Lower lobe of right lung (tissue), 2 donors: ENCODE results near the gene NBR1. TPM values are rescaled to one million over a fixed set of nuclear protein-coding genes. Genes with fewer than 3 reads are reported as not detected.

ENCODE experiments used
- ATAC-seq, 2 donors: fragments of 200-7000 bp; cut with Tn5 transposase; one replicate each; pipeline ENCODE4 v1.9.1; 2020 to 2022; ENCODE audit warnings: mild to moderate bottlenecking in 2 of 2, moderate library complexity in 2 of 2
- DNase-seq: peaks from one replicate; pipeline ENCODE4 v3.0.0-alpha.2; 2020
- H3K27ac ChIP-seq: fragments of 200-600 bp; one replicate; pipeline ENCODE4 v1.8.0; 2022
- H3K27me3 ChIP-seq: fragments of 200-600 bp; one replicate; pipeline ENCODE4 v1.8.0; 2022; ENCODE audit warnings: low read depth
- H3K36me3 ChIP-seq: fragments of 200-600 bp; one replicate; pipeline ENCODE4 v1.8.0; 2022; ENCODE audit warnings: mild to moderate bottlenecking
- H3K4me1 ChIP-seq: fragments of 200-600 bp; one replicate; pipeline ENCODE4 v1.8.0; 2022
- H3K4me3 ChIP-seq: fragments of 200-600 bp; one replicate; pipeline ENCODE4 v1.8.0; 2022; ENCODE audit warnings: mild to moderate bottlenecking
- H3K9me3 ChIP-seq: fragments of 200-600 bp; one replicate; pipeline ENCODE4 v1.8.0; 2022
- intact Hi-C: fragments of 100-400 bp; cut with DNase I; formaldehyde crosslinking; loops from one replicate; pipeline ENCODE4 v1.11.0; 2022
- total RNA-seq: library from RNA; stranded (reverse); fragmentation: NEBNext Ultra II Directional; extraction: Animal tissue kit (Norgen Biotek cat#: 25700); gene quantifications from one replicate; pipeline ENCODE4 v1.2.1, GENCODE V29; 2021
- TF ChIP-seq, protein P1 (sequence below): fragments of 200-600 bp; IDR thresholded peaks from one replicate; pipeline ENCODE4 v1.8.0; 2022; ENCODE audit warnings: antibody characterized with exemption, mild to moderate bottlenecking
- donor health status: DM: no; HTN: yes; CAD: no; lungs with severe emphysema.

NBR1 gene
- total RNA-seq, 1 donor from 2014 or later: 93.3 TPM

DNA sequence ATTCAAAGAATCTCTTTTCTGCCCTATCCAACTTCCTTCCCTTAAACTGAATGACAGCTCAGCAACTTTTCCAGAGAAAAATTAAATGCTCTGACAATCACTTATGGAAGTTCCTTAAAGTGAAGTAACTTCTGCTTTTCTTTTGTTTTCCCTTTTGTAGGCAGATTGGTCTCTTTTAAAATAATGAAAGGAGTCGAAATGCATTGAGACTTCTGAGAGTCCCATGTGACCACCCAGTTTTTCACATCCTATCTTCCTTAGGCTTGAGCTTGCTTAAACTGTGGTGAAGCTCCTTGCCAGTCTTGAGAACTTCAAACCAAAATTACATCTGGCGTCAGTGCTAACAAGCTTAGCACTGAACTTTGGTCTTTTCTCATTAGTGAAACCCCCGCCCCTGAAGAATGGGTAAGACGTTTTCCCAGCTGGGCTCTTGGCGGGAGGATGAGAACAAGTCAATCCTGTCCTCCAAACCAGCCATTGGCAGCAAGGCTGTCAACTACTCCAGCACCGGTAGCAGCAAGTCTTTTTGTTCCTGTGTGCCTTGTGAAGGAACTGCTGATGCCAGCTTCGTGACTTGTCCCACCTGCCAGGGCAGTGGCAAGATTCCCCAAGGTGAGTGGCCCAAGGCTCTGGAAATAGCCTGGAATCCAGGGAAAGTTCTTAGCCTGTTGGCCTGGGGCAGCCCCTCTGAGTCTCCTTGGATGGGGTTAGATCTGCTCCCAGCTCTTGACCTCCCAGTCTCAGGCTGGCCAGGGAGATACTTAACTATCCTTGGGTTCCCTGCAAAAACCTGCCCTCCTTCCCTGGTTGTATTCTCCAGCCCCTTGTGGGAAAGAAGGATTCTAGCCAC is 41.9 kb downstream of the NBR1 start:
- Histone ChIP-seq H3K9me3 (no peaks in the 10 kb centered on the region), H3K27me3 (no peaks in the 10 kb centered on the region), H3K36me3 (peaks cover 59% of the 10 kb centered on the region), H3K4me3 (peak overlapping the region; percentile 77), H3K27ac (peak overlapping the region; percentile 88), H3K4me1 (peaks cover 25% of the 10 kb centered on the region)
- ATAC-seq (peak; percentile 6 to 15), DNase-seq (no peak)
- intact Hi-C loops: no loop called here
- TF ChIP-seq, protein P1, sequence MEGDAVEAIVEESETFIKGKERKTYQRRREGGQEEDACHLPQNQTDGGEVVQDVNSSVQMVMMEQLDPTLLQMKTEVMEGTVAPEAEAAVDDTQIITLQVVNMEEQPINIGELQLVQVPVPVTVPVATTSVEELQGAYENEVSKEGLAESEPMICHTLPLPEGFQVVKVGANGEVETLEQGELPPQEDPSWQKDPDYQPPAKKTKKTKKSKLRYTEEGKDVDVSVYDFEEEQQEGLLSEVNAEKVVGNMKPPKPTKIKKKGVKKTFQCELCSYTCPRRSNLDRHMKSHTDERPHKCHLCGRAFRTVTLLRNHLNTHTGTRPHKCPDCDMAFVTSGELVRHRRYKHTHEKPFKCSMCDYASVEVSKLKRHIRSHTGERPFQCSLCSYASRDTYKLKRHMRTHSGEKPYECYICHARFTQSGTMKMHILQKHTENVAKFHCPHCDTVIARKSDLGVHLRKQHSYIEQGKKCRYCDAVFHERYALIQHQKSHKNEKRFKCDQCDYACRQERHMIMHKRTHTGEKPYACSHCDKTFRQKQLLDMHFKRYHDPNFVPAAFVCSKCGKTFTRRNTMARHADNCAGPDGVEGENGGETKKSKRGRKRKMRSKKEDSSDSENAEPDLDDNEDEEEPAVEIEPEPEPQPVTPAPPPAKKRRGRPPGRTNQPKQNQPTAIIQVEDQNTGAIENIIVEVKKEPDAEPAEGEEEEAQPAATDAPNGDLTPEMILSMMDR: no peak

DNA sequence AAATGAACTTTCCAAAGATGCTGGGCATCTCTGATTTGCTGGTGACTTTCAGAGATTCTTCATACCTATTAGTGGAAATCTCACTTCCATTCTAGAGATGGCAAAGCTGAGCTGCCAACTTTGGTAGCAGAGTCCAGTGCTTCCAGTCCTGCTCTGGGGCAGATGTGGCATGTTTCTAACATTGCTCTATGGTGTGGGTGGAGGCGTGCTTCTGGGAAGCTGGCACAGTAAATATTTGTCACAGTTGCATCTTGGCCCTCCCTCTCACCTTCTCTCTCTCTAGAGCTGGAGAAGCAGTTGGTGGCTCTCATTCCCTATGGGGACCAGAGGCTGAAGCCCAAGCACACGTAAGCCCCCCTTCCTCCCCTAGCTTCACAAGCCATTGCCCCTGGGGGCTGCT is 42.5 kb downstream of the NBR1 start:
- ATAC-seq (no peak), DNase-seq (no peak)
- intact Hi-C loops: no loop called here
- H3K27me3 ChIP-seq: no peaks in the 10 kb centered on the region
- peaks cover 55% of the 10 kb centered on the region for H3K36me3 ChIP-seq
- H3K4me1 ChIP-seq: peaks cover 25% of the 10 kb centered on the region
- TF ChIP-seq, protein P1: no peak
- no peaks in the 10 kb centered on the region for H3K9me3 ChIP-seq
- no peak overlapping the region for H3K27ac ChIP-seq
- H3K4me3 ChIP-seq: no peak overlapping the region

DNA sequence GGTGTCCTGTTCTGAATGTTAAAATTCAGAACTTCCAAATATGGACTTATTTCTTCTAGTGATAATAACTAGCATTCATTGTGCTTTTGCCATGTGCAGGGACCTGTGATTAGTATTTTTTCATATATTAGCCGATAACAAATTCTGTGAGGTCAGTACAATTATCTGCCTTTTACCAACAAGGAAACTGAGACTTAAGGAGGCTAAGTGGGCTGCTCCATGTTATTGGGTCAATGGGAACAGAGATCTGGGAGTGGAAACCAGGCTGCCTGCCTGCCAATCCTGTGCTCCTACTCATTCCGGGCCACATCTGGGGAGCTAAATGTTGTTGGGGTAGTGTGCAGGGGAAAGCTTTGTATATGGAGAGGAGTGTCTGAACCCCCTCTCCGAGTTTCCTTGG is 44.3 kb downstream of the NBR1 start:
- no peak for DNase-seq
- intact Hi-C loops: no loop called here
- peaks cover 40% of the 10 kb centered on the region for H3K36me3 ChIP-seq
- H3K9me3 ChIP-seq: no peaks in the 10 kb centered on the region
- H3K4me3 ChIP-seq: no peak overlapping the region
- H3K27me3 ChIP-seq: no peaks in the 10 kb centered on the region
- ATAC-seq: no peak
- H3K27ac ChIP-seq: no peak overlapping the region
- H3K4me1 ChIP-seq: peaks cover 30% of the 10 kb centered on the region
- TF ChIP-seq, protein P1: no peak

DNA sequence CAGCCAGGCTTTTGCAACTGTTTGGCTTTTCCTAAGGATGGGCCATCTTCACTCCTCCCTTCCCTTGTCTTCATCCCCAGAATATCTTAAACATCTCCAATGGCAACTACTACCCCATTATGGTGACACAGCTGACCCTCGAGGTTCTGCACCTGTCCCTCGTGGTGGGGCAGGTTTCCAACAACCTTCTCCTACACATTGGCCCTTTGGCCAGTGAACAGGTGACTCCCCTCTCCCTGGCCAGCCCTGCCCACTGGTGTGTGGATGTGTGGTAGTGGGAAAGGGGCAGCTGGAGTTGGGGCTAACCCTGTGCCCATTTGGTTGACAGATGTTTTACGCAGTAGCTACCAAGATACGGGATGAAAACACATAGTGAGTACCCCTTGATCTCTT is 45.4 kb downstream of the NBR1 start:
- Histone ChIP-seq H3K4me1 (peaks cover 23% of the 10 kb centered on the region), H3K27me3 (no peaks in the 10 kb centered on the region), H3K9me3 (no peaks in the 10 kb centered on the region), H3K4me3 (no peak overlapping the region), H3K36me3 (peaks cover 40% of the 10 kb centered on the region), H3K27ac (no peak overlapping the region)
- TF ChIP-seq, protein P1: no peak
- intact Hi-C loops: no loop called here
- DNase-seq (no peak), ATAC-seq (no peak)

DNA sequence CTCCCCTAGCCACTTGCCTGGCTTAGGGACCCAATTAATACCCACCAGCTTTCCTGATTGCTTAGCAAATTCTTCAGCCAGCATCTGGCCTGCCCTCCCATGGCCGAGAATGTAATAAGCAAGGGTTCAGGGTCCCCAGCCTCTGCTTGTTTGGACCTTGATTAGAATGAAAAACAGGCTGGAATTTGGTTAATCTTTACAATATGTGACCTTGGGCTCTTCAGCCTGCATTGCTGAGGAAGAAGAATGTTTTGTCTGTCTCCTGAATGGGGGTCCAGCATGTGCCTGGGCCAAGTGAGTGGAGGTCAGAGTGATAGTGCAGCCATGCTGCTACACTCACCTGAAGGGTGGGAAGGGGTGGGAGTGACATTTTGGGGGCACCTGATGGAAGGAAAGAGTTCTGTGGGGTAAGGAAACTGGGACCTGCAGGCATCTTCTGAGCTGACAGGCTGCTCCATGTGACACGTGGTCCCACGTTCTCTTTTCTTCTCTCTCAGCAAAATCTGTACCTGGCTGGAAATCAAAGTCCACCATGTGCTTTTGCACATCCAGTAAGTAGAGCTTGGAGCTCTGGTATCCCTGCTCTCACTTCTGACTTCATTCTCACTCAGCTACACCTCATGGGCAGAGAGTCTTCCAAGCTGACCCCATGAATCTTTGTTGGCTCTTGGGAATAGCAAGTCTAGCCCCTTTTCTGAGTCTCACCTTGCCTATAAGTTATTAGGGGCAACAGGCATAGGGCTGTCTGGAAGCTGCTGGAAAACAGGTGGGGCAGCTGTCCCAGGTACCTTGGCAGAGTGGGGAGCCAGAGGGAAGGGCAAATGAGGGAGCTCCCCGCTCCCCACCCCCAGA is 46.0 kb downstream of the NBR1 start:
- no peaks in the 10 kb centered on the region for H3K27me3 ChIP-seq
- no peaks in the 10 kb centered on the region for H3K9me3 ChIP-seq
- ATAC-seq (no peak), DNase-seq (no peak)
- H3K4me1 ChIP-seq: peaks cover 23% of the 10 kb centered on the region
- H3K4me3 ChIP-seq: no peak overlapping the region
- peaks cover 41% of the 10 kb centered on the region for H3K36me3 ChIP-seq
- TF ChIP-seq, protein P1: no peak
- intact Hi-C loops: no loop called here
- H3K27ac ChIP-seq: no peak overlapping the region
